GM19463 (cell line): ENCODE measurements around the gene AHRR.
A peak's percentile ranks its signal among the peaks of the same experiment; 100 is the strongest.

Experiments
- ATAC-seq: cut with Tn5 transposase; IDR thresholded peaks from one replicate; pipeline ENCODE4 v1.9.1; 2021; ENCODE audit warnings: mild to moderate bottlenecking, moderate library complexity; ENCODE audit not compliant: unreplicated experiment

The AHRR gene

GRCh38 chr5:318931-319601 is 2.4 kb upstream of the AHRR start:
- ATAC-seq = no peak

- no peak for ATAC-seq
These were observed 837 bp upstream of the AHRR start for GRCh38 chr5:320524-321229.

GRCh38 chr5:321726-322251 is 275 bp downstream of the AHRR start:
- peak; percentile 11 for ATAC-seq

- peak; percentile 11 for ATAC-seq
These were observed 897 bp downstream of the AHRR start for GRCh38 chr5:322281-322941.

- ATAC-seq = no peak
These were observed 1.7 kb downstream of the AHRR start for GRCh38 chr5:322942-323879.

GRCh38 chr5:324736-325612 is 3.5 kb downstream of the AHRR start:
- no peak for ATAC-seq

- no peak for ATAC-seq
These were observed 4.6 kb downstream of the AHRR start for GRCh38 chr5:326109-326508.

GRCh38 chr5:329121-329735 is 7.7 kb downstream of the AHRR start:
- no peak for ATAC-seq

GRCh38 chr5:329768-330167 is 8.3 kb downstream of the AHRR start:
- ATAC-seq = no peak

GRCh38 chr5:332843-333242 is 11.3 kb downstream of the AHRR start:
- peak; percentile 37 for ATAC-seq

- no peak for ATAC-seq
These were observed 12.4 kb downstream of the AHRR start for GRCh38 chr5:333945-334344.

GRCh38 chr5:334903-335739 is 13.6 kb downstream of the AHRR start:
- ATAC-seq = no peak

GRCh38 chr5:335740-336038 is 14.2 kb downstream of the AHRR start:
- ATAC-seq = no peak

- ATAC-seq = no peak
These were observed 16.1 kb downstream of the AHRR start for GRCh38 chr5:337563-338130.

- no peak for ATAC-seq
These were observed 21.3 kb downstream of the AHRR start for GRCh38 chr5:342501-343460.

- ATAC-seq = peak; percentile 81
These were observed 22.2 kb downstream of the AHRR start for GRCh38 chr5:343461-344401.
